WTC11 (cell line): Measurements from ENCODE around the gene C19orf47.

Experiments
- ATF2 ChIP-seq: sonication (generic); formaldehyde crosslinking; IDR thresholded peaks from 2 replicates; pipeline ENCODE4 v1.8.1; 2022; ENCODE audit warnings: low read depth, missing genetic modification reagents, borderline replicate concordance
- CTCF ChIP-seq: fragments of 200-600 bp; IDR thresholded peaks from 2 replicates; pipeline ENCODE4 v1.8.0; 2022; ENCODE audit warnings: antibody characterized with exemption
- ETV6 ChIP-seq: sonication (generic); formaldehyde crosslinking; IDR thresholded peaks from 2 replicates; pipeline ENCODE4 v1.8.1; 2022; ENCODE audit warnings: mild to moderate bottlenecking, missing genetic modification reagents
- FOXP1 ChIP-seq: sonication (generic); formaldehyde crosslinking; IDR thresholded peaks from 2 replicates; pipeline ENCODE4 v1.8.0; 2022; ENCODE audit warnings: missing genetic modification reagents, mild to moderate bottlenecking, moderate library complexity, borderline replicate concordance
- IRF2 ChIP-seq: sonication (generic); formaldehyde crosslinking; IDR thresholded peaks from 2 replicates; pipeline ENCODE4 v1.8.0; 2022; ENCODE audit warnings: low read depth, missing genetic modification reagents, borderline replicate concordance
- MAX ChIP-seq: sonication (generic); formaldehyde crosslinking; IDR thresholded peaks from 2 replicates; pipeline ENCODE4 v1.8.0; 2022; ENCODE audit warnings: mild to moderate bottlenecking, missing genetic modification reagents
- NR3C1 ChIP-seq: sonication (generic); formaldehyde crosslinking; conservative IDR thresholded peaks from 2 replicates; pipeline ENCODE4 v1.8.1; 2023; ENCODE audit warnings: low read depth, mild to moderate bottlenecking, missing genetic modification reagents
- PRDM15 ChIP-seq: sonication (generic); formaldehyde crosslinking; IDR thresholded peaks from 2 replicates; pipeline ENCODE4 v1.8.0; 2022; ENCODE audit warnings: missing genetic modification reagents
- STAT6 ChIP-seq: sonication (generic); formaldehyde crosslinking; conservative IDR thresholded peaks from 2 replicates; pipeline ENCODE4 v1.8.1; 2023; ENCODE audit warnings: mild to moderate bottlenecking, low read depth, missing genetic modification reagents, moderate library complexity
- TF ChIP-seq, protein P1 (sequence below): sonication (generic); formaldehyde crosslinking; IDR thresholded peaks from 2 replicates; pipeline ENCODE4 v1.8.1; 2023; ENCODE audit warnings: mild to moderate bottlenecking, missing genetic modification reagents, moderate library complexity
- TF ChIP-seq, protein P2 (sequence below): sonication (generic); formaldehyde crosslinking; IDR thresholded peaks from 2 replicates; pipeline ENCODE4 v1.8.1; 2023; ENCODE audit warnings: mild to moderate bottlenecking, missing genetic modification reagents, moderate library complexity

GRCh38 chr19:40337594-40337993, 10.6 kb downstream of the C19orf47 start:
- TF ChIP-seq, protein P1, sequence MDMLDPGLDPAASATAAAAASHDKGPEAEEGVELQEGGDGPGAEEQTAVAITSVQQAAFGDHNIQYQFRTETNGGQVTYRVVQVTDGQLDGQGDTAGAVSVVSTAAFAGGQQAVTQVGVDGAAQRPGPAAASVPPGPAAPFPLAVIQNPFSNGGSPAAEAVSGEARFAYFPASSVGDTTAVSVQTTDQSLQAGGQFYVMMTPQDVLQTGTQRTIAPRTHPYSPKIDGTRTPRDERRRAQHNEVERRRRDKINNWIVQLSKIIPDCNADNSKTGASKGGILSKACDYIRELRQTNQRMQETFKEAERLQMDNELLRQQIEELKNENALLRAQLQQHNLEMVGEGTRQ (CRISPR knock-in tag): no peak
- no peak for TF ChIP-seq ETV6
- no peak for TF ChIP-seq STAT6 (CRISPR knock-in tag)
- TF ChIP-seq CTCF: no peak
- TF ChIP-seq ATF2: no peak
- TF ChIP-seq PRDM15 (CRISPR knock-in tag): no peak
- no peak for TF ChIP-seq FOXP1 (CRISPR knock-in tag)
- no peak for TF ChIP-seq IRF2 (CRISPR knock-in tag)
- no peak for TF ChIP-seq MAX
- no peak for TF ChIP-seq NR3C1 (CRISPR knock-in tag)
- TF ChIP-seq, protein P2, sequence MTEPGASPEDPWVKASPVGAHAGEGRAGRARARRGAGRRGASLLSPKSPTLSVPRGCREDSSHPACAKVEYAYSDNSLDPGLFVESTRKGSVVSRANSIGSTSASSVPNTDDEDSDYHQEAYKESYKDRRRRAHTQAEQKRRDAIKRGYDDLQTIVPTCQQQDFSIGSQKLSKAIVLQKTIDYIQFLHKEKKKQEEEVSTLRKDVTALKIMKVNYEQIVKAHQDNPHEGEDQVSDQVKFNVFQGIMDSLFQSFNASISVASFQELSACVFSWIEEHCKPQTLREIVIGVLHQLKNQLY (CRISPR knock-in tag): no peak
